B cell (primary cell): ENCODE results near the gene TPBGL. TPM values are rescaled to one million over a fixed set of nuclear protein-coding genes. Genes with fewer than 3 reads are reported as not detected.

ENCODE experiments used
- ATAC-seq: fragments of 200-7000 bp; cut with Tn5 transposase; one replicate; pipeline ENCODE4 v1.10.0; 2021; ENCODE audit warnings: low read depth, mild to moderate bottlenecking, moderate number of reproducible peaks, moderate library complexity
- CTCF ChIA-PET: fragments of 350-600 bp; sonication (Branson Sonifier 250); formaldehyde crosslinking; loops from one replicate; lab custom pipeline; 2021; ENCODE audit warnings: antibody characterized with exemption, inconsistent platforms; lab: Charles Lee
- POLR2A ChIA-PET: fragments of 350-600 bp; sonication (Branson Sonifier 250); formaldehyde crosslinking; loops from one replicate; lab custom pipeline; 2021; ENCODE audit warnings: antibody characterized with exemption; lab: Charles Lee
- DNase-seq: peaks from one replicate; pipeline ENCODE4 v3.0.0; 2013
- H2AFZ ChIP-seq: 2 replicates; pipeline ENCODE4 v1.6.1; 2012; ENCODE audit warnings: mild to moderate bottlenecking, low read depth, low read length; ENCODE audit not compliant: insufficient read depth, poor library complexity, severe bottlenecking
- H3K27ac ChIP-seq, 2 donors: 1 replicate in 1 of 2; 2 replicates in 1 of 2; pipeline ENCODE4 v1.5.1; 2012 to 2013; ENCODE audit warnings: low read length in 2 of 2, mild to moderate bottlenecking in 2 of 2, moderate library complexity in 1 of 2
- H3K27me3 ChIP-seq, 4 experiments: fragments of 200-600 bp in 1 of 4; sonication (generic) in 1 of 4; replicated peaks in 1 of 4; 1 replicate in 2 of 4; 2 replicates in 2 of 4; pipeline versions ENCODE4 v1.6.1 to v1.7.0; 2013 to 2016; ENCODE audit warnings: low read length in 3 of 4, mild to moderate bottlenecking in 2 of 4, mixed read lengths in 1 of 4, moderate library complexity in 1 of 4; ENCODE audit not compliant: insufficient read depth in 4 of 4, control insufficient read depth in 3 of 4; ENCODE audit errors: control extremely low read depth in 1 of 4
- H3K36me3 ChIP-seq, 2 experiments: replicated peaks in 1 of 2; 1 replicate in 1 of 2; 2 replicates in 1 of 2; pipeline versions ENCODE4 v1.6.1 to v1.7.1; 2013; ENCODE audit warnings: low read length in 1 of 2; ENCODE audit not compliant: insufficient read depth in 2 of 2, control insufficient read depth in 1 of 2; ENCODE audit errors: control extremely low read depth in 1 of 2, extremely low read depth in 1 of 2
- H3K4me1 ChIP-seq, 2 donors: fragments of 200-600 bp in 1 of 2; sonication (generic) in 1 of 2; 1 replicate in 1 of 2; 2 replicates in 1 of 2; pipeline versions ENCODE4 v1.5.1 to v1.6.1; 2013 to 2017; ENCODE audit warnings: low read length in 2 of 2; ENCODE audit not compliant: control insufficient read depth in 2 of 2, insufficient read depth in 2 of 2
- H3K4me2 ChIP-seq: replicated peaks from 2 replicates; pipeline ENCODE3; 2012; ENCODE audit warnings: mild to moderate bottlenecking, low read depth, low read length; ENCODE audit not compliant: poor library complexity, severe bottlenecking
- H3K4me3 ChIP-seq, 5 experiments: fragments of 200-600 bp in 1 of 5; sonication (generic) in 1 of 5; 1 replicate in 3 of 5; 2 replicates in 2 of 5; pipeline versions ENCODE4 v1.5.1 to v1.7.0; 2011 to 2016; ENCODE audit warnings: low read length in 4 of 5, mild to moderate bottlenecking in 4 of 5, low read depth in 2 of 5, control low read depth in 1 of 5, moderate library complexity in 1 of 5; ENCODE audit not compliant: insufficient read depth in 1 of 5; ENCODE audit errors: control extremely low read depth in 1 of 5, extremely low read depth in 1 of 5
- H3K79me2 ChIP-seq: fragments of 200-600 bp; sonication (generic); one replicate; pipeline ENCODE4 v1.6.0; 2016; ENCODE audit warnings: low read length; ENCODE audit not compliant: control insufficient read depth, insufficient read depth
- H3K9ac ChIP-seq: fragments of 200-600 bp; sonication (generic); 2 replicates; pipeline ENCODE4 v1.6.1; 2017; ENCODE audit warnings: mild to moderate bottlenecking, low read length, moderate library complexity
- H3K9me3 ChIP-seq, 3 donors: one replicate each; pipeline versions ENCODE4 v1.6.1 to v1.7.1; 2013; ENCODE audit warnings: low read length in 2 of 3; ENCODE audit not compliant: control insufficient read depth in 2 of 3, insufficient read depth in 1 of 3; ENCODE audit errors: control extremely low read depth in 1 of 3
- H4K20me1 ChIP-seq: 2 replicates; pipeline ENCODE4 v1.6.0; 2012; ENCODE audit warnings: mild to moderate bottlenecking, low read length; ENCODE audit not compliant: insufficient read depth, control insufficient read depth, poor library complexity, severe bottlenecking
- H3K27ac Mint-ChIP-seq: one replicate; pipeline ENCODE4 v1.8.0; 2021; ENCODE audit warnings: mixed read lengths
- H3K27me3 Mint-ChIP-seq: one replicate; pipeline ENCODE4 v1.8.0; 2021; ENCODE audit warnings: mixed read lengths
- H3K4me1 Mint-ChIP-seq: one replicate; pipeline ENCODE4 v1.8.0; 2021; ENCODE audit warnings: mixed read lengths
- H3K4me3 Mint-ChIP-seq: one replicate; pipeline ENCODE4 v1.8.0; 2021; ENCODE audit warnings: mixed read lengths
- H3K9me3 Mint-ChIP-seq: one replicate; pipeline ENCODE4 v1.8.0; 2022; ENCODE audit warnings: mixed read lengths; ENCODE audit not compliant: insufficient read depth
- EZH2 ChIP-seq: IDR thresholded peaks from 2 replicates; pipeline ENCODE4 v1.6.1; 2012; ENCODE audit warnings: borderline replicate concordance, low read depth, mild to moderate bottlenecking, moderate library complexity, low read length; ENCODE audit not compliant: insufficient read depth, poor library complexity, severe bottlenecking
- WGBS: methylation state at CpG from one replicate; pipeline ENCODE4 v1.1.5; 2013; ENCODE audit warnings: missing lambda C conversion rate; ENCODE audit not compliant: insufficient coverage; 5-methylcytosine and 5-hydroxymethylcytosine counted together
- intact Hi-C: fragments of 100-400 bp; cut with micrococcal nuclease; formaldehyde crosslinking; loops from one replicate; pipeline ENCODE4 v1.10.0; 2022
- polyA plus RNA-seq: library from polyadenylated mRNA; depleted of rRNA; stranded (reverse); fragments of >200 nt; gene quantifications from 2 replicates; pipeline ENCODE4 v1.2.3, GENCODE V29; 2012
- total RNA-seq, 2 donors: library from RNA; stranded (reverse); fragments of 120-200 nt in 1 of 2; gene quantifications; 1 replicate in 1 of 2; 2 replicates in 1 of 2; pipeline versions ENCODE4 v1.2.3 to v1.2.4, GENCODE V29; 2013 to 2022
- TF ChIP-seq, protein P1 (sequence below): fragments of 200-600 bp; IDR thresholded peaks from one replicate; pipeline ENCODE4 v1.8.0; 2022; ENCODE audit warnings: antibody characterized with exemption, mild to moderate bottlenecking

Gene TPBGL
- total and polyA plus RNA-seq, 2 donors (not counting 1 experiment from before 2014, with no cell fraction given) = not detected

DNA sequence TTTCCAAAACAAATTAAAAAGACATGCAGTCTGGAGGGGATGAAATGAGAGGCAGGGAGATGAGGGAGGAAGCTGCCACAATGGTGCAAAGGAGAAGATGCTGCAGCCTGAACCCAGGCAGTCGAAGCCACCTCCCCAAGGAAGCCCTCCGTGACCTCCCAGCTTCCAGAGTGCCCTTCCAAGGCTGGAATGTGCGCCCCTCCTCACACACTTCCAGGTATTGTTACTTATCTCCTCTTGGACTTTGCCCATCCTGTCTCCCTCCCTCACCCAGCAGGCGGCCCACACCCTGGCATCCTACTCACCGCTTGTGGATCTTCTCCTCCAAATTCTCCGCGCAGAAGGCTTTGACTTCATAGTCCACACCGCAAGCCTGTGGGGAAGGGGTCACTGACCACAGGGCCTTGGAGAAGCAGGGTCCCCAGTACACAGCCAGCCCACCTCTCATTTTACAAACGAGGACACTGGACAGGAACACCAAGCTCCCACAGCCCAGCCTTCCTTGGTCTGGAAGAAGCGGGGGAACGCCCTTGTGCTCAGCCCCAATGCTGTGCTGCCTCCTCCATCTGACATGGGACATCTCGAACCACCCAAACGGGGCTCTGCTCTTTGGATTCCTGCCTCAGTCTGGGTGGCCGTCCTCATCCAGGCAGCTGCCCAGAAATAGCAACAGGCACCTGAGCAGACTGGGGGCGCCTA lies 40.3 kb downstream of the TPBGL start:
- no peak overlapping the region for H3K4me3 ChIP-seq
- no peak overlapping the region for H3K4me3 Mint-ChIP-seq
- ChIA-PET POLR2A (no interaction called here), CTCF (interaction anchor here (0.5 to 13.0 kb wide), 16 partner anchors 10 to 649 kb away, joined by 3 to 347 read pairs (median 8); no protein-coding TSS in a partner anchor)
- peaks cover 10% of the 10 kb centered on the region for H3K4me1 Mint-ChIP-seq
- no peaks in the 10 kb centered on the region for H3K27me3 ChIP-seq
- no peak overlapping the region for H3K27ac Mint-ChIP-seq
- no peaks in the 10 kb centered on the region for H3K79me2 ChIP-seq
- H3K9me3 Mint-ChIP-seq = no peaks in the 10 kb centered on the region
- H3K27me3 Mint-ChIP-seq = peaks cover 6% of the 10 kb centered on the region
- TF ChIP-seq, protein P1, sequence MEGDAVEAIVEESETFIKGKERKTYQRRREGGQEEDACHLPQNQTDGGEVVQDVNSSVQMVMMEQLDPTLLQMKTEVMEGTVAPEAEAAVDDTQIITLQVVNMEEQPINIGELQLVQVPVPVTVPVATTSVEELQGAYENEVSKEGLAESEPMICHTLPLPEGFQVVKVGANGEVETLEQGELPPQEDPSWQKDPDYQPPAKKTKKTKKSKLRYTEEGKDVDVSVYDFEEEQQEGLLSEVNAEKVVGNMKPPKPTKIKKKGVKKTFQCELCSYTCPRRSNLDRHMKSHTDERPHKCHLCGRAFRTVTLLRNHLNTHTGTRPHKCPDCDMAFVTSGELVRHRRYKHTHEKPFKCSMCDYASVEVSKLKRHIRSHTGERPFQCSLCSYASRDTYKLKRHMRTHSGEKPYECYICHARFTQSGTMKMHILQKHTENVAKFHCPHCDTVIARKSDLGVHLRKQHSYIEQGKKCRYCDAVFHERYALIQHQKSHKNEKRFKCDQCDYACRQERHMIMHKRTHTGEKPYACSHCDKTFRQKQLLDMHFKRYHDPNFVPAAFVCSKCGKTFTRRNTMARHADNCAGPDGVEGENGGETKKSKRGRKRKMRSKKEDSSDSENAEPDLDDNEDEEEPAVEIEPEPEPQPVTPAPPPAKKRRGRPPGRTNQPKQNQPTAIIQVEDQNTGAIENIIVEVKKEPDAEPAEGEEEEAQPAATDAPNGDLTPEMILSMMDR = no peak
- no peak for TF ChIP-seq EZH2
- intact Hi-C loops = loop anchor here (1.0 kb wide), 1 partner anchor 107 kb away; no protein-coding TSS in a partner anchor
- H2AFZ ChIP-seq = no peak overlapping the region
- no peaks in the 10 kb centered on the region for H3K36me3 ChIP-seq
- no peak for ATAC-seq
- DNase-seq = no peak
- no peak overlapping the region for H3K4me2 ChIP-seq
- no peaks in the 10 kb centered on the region for H4K20me1 ChIP-seq
- WGBS = 91% methylated on average over 14 of the region's 15 CpGs
- peaks cover 8 to 9% of the 10 kb centered on the region in 2 donors for H3K4me1 ChIP-seq
- H3K27ac ChIP-seq = no peak overlapping the region
- no peaks in the 10 kb centered on the region for H3K9me3 ChIP-seq
- H3K9ac ChIP-seq = no peak overlapping the region

DNA sequence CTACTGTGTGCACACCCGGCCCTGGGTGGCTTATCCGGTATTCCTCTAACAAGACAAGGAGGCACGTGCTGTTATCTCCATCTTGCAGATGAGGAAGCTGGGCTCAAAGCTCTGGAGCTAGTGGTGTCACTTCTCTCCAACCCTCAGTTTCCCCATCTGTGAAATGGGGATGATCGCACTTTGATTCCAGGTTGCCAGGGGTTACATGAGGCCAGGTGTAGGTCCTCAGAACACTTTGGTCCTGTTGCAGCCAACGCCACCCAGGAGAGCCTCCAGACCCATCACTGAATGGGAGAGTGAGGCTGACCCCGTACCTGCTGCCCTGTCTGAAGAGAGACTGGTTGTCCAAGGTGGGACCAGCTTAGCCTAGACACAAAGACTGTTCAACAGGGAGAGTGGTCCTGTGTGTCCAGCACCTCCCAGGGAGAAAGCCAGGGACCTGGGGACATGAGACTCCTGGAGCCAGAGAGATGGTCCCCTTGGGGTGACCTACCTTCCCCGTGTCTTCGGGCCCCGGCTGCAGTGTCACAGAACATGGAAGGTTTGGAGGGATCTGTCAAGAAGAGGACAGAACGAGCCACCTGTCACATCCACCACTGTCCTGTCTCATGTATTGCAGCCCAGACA lies 41.0 kb downstream of the TPBGL start:
- Histone ChIP-seq H2AFZ (no peak overlapping the region), H3K4me3 (no peak overlapping the region), H3K4me1 (peaks cover under 1 to 2% of the 10 kb centered on the region in 2 donors), H3K36me3 (no peaks in the 10 kb centered on the region), H4K20me1 (no peaks in the 10 kb centered on the region), H3K27me3 (no peaks in the 10 kb centered on the region), H3K79me2 (no peaks in the 10 kb centered on the region), H3K9ac (no peak overlapping the region), H3K4me2 (no peak overlapping the region), H3K9me3 (no peaks in the 10 kb centered on the region), H3K27ac (no peak overlapping the region)
- H3K4me3 Mint-ChIP-seq = no peak overlapping the region
- ChIA-PET CTCF (interaction anchor here (0.7 to 13.0 kb wide), 5 partner anchors 10 to 139 kb away, joined by 3 to 347 read pairs (median 37); no protein-coding TSS in a partner anchor), POLR2A (no interaction called here)
- TF ChIP-seq, protein P1 = no peak
- TF ChIP-seq EZH2 = no peak
- 89% methylated on average over 10 of the region's 10 CpGs for WGBS
- H3K4me1 Mint-ChIP-seq = peaks cover 4% of the 10 kb centered on the region
- no peak for DNase-seq
- no peak overlapping the region for H3K27ac Mint-ChIP-seq
- H3K27me3 Mint-ChIP-seq = peaks cover 6% of the 10 kb centered on the region
- no peak for ATAC-seq
- no peaks in the 10 kb centered on the region for H3K9me3 Mint-ChIP-seq
- intact Hi-C loops = no loop called here
